ENCODE data around the gene KIR3DL2.
"Not testable (repeated sequence)": the region's sequence is repeated elsewhere in the genome, so short reads cannot be mapped to it uniquely, and the experiment has no call there.

Gene KIR3DL2

DNA sequence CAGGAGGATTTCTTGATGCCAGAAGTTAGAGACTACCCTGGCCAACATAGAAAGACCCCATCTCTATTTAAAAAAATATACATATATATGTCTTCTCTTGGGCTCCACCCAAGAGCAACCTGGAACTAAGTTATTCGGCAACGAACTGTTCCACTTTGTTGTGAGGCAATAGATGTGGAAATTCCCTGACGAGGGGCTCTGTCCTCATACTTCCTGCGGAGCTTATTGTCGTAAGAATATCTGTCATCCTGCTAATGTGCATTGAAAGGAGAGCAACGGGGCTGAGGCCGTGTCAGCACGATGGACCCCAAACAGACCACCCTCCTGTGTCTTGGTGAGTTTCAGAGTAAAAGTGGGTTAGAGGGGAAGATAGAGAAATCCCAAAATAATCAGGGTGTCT, 23.7 kb downstream of the KIR3DL2 start, which contains the start of gene FCAR:
FCAR (plus strand) TSS at position 246 of the 400 bp plus-strand sequence; CDS start at position 301, 55 bp downstream.
- FAIRE-seq, result no peak

DNA sequence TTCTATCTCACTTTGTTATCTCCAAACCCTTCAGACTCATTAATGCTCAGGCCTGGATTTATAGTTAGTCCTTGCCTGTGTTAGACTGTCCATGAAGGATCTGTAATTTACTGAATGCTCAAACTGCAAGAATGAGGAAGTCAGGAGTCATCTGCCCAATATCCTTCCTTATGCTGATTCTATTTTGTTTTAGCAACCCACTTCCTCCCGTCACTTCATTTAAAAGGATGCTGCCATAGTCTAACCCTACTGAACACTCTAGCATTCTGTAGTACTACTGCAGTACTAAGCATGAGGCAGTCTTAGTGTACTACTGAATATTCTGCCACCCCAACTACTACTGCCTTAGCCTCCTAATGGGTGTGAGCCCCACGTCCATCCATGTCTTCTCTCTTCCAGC, 25.3 kb downstream of the KIR3DL2 start:
- no peak for FAIRE-seq

DNA sequence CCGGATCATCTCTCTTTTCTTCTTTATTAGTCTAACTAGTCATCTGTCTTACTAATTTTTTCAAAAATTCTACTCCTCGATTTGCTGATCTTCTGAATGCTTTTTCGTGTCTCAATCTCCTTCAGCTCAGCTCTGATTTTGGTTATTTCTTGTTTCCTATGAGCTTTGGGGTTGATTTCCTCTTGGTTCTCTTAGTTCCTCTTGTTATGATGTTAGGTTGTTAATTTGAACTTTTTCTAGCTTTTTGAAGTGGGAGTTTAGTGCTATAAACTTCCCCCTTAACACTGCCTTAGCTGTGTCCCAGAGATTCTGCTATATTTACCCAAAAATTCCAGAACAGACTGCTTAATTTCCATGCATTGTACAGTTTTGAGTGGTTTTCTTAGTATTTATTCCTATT, 27.2 kb downstream of the KIR3DL2 start:
- no peak for FAIRE-seq

DNA sequence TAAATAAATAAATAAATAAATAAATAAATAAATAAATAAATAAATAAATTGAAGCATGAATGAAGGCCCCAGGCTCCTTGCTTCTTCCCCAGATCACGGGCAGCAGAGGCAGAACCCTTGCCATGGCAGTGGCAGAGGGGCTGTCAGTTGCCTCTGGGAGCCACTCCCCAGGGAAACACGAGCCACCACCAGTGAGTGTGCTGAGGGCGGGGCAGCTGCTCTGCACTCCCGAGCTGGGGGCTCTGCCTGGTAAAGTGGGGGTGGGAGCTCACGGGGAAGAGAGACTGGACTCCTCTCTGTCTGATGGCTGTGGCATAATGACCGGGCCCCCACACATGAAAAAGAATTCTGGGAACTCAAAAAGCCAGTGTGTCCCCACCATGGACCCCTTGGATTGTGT, 31.6 kb downstream of the KIR3DL2 start:
- no peak for FAIRE-seq

DNA sequence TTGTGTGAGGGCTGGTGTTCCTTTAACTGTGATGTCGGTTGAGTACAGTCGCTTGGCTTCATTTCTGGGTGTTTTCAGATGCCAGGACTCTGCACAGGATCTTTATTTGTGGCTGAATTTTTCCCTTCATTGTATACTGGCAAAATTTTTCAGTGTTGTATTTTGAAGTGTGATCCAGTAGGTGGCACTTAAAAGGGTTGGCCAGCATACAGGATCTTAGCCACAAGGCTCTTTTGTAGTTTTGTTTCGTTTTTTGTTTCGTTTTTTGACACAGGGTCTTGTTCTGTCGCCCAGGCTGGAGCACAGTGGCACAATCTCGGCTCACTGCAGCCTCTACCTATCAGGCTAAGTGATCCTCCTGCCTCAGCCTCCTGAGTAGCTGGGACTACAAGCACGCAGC, 32.5 kb downstream of the KIR3DL2 start:
- no peak for FAIRE-seq

DNA sequence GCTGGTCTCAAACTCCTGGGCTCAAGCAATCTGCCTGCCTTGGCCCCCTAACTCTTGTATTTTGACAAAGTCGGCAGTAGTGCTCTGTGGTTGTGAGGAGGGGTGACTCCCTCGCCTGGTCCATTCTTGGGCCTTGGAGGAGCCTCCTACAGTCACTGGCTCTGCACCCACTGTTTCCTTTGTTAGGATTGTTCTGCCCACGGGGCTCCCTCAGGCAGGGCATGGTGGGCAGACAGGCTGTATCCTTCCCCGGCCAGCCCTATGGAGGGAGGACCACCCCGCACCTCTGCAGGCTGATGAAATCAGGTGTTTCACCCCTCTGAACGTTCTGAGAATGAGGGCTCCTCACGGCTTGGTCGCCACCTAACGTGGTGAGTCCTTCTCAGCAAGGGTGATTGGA, 33.0 kb downstream of the KIR3DL2 start:
- no peak for FAIRE-seq

DNA sequence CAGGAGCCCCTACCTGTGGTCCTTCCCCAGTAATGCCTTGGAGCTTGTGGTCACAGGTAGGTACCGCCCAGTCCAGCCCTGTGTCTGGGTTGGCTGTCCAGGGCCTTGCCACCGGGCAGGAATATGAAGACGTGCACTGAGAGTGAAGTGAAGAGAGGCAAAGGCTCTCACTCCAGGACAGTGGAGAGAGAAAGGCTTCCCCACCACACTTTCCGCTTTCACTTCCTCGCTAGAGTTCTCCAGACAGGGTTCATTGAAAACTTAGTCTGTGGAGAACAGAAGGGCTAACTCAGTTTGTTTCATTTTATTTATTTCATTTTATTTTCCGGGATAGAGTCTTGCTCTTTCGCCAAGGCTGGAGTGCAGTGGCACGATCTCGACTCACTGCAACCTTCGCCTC, 38.0 kb downstream of the KIR3DL2 start:
- FAIRE-seq, result no peak

DNA sequence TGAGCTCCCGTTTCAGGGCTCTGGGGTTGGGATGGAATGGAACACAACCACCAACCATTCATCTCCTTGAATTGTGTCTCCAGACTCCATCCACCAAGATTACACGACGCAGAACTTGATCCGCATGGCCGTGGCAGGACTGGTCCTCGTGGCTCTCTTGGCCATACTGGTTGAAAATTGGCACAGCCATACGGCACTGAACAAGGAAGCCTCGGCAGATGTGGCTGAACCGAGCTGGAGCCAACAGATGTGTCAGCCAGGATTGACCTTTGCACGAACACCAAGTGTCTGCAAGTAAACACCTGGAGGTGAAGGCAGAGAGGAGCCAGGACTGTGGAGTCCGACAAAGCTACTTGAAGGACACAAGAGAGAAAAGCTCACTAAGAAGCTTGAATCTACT, 39.3 kb downstream of the KIR3DL2 start:
- no peak for FAIRE-seq

DNA sequence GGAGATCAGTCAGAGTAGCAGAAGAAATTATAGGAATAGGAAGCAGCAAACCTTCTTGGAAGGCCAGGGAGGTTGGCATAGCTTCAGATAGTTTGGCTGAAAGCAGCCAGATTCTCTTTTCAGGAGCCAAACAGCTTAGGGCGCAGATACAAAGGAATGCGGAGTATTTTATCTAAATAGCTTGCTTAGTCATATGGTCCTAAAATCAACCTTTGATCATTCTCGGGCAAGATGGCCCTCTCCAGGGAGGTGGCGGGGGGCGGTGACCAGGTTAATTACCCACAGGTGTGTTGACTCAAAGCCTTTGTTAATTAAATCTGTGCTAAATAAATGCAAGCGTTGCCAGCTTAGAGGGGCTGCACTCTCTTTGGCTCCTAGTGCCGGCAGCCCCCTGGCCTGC, 43.2 kb downstream of the KIR3DL2 start:
- no peak for FAIRE-seq

DNA sequence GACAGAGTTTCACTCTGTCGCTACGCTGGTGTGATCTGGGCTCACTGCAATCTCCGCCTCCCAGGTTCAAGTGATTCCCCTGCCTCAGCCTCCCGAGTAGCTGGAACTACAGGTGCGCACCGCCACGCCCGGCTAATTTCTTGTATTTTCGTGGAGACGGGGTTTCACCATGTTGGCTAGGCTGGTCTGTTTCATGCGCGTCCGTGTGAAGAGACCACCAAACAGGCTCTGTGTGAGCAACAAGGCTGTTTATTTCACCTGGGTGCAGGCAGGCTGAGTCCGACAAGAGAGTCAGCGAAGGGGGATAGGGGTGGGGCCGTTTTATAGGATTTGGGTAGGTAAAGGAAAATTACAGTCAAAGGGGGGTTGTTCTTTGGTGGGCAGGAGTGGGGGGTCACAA, 43.9 kb downstream of the KIR3DL2 start:
- not testable (repeated sequence) for FAIRE-seq

DNA sequence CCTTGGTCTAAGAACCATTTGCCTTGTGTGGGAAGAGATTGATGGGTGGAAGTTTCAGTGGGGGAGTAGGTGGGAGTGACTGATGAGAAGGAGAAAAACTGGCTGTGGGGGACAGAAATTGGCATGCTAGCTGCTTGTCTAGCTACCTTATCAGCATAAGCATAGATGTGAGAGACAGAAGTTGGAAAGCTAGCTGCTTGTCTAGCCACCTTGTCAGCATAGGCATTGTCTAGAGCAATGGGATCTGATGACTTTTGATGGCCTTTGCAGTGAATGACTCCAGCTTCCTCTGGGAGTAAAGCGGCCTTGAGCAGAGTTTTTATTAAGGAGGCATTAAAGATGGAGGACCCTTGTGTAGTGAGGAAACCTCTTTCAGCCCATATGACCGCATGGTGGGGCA, 45.8 kb downstream of the KIR3DL2 start:
- FAIRE-seq, result no peak

DNA sequence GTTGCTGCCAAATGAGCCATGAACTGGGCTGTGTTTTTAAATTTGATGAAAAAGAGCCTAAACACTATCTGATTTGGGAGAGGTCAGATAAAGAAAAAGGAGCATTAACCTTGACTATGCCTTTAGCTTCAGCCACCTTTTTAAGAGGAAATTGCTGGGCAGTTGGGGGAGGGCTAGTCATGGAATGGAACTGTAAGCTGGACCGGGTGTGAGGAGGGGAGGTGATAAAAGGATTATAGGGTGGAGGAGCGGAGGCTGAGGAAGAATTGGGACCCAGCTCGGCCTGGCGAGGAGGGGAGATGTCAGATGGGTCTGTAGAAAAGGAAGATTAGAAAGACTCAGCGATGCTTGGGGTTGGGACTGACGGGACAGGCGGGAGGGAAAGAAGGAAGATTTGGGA, 48.4 kb downstream of the KIR3DL2 start:
- not testable (repeated sequence) for FAIRE-seq

DNA sequence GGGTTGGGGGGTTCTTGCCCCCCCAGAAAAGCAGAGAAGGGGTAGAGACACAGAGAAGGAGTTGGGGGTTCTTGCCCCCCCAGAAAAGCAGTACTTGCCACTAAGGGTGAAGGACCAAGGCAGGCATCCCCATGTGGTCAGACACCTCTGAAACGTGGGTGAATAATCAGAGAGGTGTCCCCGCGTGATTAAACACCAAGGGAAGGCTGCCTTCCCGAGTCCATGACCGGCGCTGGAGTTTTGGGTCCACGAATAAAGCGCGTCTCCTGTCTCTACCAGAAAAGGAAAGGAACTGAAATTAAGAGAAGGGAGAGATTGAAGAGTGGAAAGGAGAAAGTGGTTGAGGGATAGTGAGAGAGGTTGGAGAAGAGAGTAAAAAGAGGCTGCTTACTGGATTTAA, 49.4 kb downstream of the KIR3DL2 start:
- FAIRE-seq, result not testable (repeated sequence)

DNA sequence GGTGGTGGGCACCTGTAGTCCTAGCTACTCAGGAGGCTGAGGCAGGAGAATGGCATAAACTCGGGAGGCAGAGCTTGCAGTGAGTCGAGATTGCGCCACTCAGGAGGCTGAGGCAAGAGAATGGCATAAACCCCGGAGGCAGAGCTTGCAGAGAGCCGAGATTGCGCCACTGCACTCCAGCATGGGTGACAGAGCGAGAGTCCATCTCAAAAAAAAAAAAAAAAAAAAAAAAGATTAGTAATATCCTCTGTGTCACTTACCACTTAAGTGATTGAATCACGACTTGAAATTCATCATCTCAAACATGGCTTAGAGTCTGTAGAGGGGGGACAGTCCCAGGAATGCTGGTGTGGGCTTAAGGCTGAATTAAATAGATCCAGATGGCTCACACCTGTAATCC, 50.9 kb downstream of the KIR3DL2 start:
- not testable (repeated sequence) for FAIRE-seq

DNA sequence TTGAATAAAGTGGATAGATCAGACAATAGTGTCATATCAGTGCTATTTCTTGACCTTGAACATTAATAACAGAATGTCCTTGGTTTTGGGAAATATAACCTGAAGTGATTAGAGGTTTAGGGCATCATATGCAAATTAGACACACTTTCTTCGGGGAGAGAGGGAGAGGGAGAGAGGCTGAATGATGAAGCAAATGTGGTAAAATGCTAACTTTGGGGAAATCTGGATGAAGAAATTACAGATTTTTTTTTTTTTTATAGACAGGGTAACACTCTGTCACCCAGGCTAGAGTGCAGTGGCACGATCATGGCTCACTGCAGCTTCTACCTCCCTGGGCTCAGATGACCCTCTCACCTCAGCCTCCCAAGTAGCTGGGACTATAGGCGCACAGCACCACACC, 51.8 kb downstream of the KIR3DL2 start:
- no peak for FAIRE-seq

DNA sequence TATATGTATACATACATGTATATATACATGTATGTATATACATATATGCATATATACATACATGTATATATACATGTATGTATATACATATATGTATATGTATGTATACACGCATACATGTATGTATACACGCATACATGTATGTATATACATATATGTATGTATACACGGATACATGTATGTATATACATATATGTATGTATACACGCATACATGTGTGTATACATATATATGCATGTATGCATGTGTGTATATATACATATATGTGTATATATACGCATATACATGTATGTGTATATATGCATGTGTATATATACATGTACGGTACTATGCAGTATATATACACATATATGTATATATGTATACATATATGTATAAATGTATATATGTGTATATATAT, 53.1 kb downstream of the KIR3DL2 start:
- no peak for FAIRE-seq

DNA sequence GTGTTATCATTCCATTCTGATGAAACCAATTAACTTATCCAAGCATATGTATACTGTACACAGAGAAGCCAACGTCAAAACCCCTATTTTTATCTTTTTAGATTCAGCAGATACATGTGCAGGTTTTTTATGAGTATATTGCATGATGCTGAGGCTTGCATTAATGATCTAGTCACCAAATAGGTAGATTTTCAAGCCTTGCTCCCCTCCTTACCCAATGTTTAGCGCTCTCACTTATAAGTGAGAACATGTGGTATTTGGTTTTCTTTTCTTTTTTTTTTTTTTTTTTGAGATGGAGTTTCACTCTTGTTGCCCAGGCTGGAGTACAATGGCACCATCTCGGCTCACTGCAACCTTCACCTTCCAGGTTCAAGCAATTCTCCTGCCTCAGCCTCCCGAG, 54.0 kb downstream of the KIR3DL2 start:
- not testable (repeated sequence) for FAIRE-seq

DNA sequence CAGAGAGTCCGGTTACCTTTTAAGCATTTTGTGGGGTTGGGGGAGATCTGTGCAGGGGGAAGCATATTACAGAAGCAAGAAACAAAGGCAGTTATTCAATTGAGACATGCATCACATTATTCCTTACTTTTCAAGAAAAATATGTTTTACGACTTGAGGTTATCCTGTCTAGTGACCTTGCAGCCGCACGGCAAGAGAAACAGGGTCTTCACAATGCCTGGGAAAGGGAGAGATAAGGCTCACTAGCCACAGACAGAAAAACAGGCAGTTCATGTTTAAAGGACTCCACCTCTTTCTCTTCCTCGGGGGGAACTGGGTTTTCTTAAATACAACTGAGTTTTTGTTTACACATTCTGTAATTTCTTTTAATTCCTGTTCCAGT, 55.2 kb downstream of the KIR3DL2 start:
- no peak for FAIRE-seq

DNA sequence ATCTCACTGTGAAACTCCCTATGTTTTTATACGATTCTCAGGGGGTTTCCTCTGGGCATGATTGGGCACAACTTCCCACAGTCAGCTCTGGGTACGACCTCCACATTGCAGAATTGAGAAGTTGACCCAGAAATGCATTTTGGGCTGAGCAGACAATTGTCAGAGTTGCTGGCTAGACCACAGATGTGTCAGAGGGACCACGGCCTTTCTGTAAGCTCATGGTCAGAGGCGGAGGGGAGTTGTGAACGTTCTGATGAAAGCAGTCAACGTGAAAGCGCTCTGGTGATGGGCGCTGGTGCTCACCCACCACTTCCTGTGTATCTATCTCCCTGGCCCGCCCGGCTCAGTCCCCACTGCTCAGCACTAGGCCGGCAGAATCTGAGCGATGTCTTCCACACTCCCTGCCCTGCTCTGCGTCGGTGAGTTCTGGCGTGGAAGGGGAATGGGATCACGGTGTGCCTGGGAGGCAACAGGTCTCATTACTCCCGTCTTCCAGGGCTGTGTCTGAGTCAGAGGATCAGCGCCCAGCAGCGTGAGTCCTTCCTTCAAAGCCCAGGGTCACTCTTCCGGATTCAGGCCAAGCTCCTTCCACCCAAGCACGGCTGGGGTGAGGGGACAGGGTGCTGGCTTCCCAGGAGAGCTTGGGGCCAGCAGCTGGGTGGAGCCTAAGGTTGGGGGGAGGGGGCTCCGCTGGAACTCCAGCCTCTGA, 55.7 kb downstream of the KIR3DL2 start, which contains the start of gene NCR1:
NCR1 (plus strand) TSS at position 346 of the 709 bp plus-strand sequence; CDS start at position 386, 40 bp downstream.
- FAIRE-seq, result no peak

DNA sequence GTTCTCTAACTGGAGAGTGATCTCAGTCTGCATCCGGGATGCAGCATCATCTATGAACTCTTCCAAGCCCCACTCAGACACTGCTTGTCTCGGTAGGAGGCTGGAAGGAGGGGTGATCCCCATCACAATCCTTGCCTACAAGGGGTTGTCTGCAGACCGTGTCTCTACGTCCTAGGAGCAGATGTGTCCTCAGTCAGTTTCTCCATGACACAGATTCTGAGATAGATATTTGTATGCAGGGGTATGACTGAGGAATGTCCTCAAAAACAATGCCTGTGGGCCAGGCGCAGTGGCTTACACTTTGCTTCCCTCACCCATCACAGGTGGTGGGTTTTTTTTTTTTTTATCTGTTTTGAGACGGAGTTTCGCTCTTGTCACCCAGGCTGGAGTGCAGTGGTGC, 56.6 kb downstream of the KIR3DL2 start:
- FAIRE-seq, result no peak

DNA sequence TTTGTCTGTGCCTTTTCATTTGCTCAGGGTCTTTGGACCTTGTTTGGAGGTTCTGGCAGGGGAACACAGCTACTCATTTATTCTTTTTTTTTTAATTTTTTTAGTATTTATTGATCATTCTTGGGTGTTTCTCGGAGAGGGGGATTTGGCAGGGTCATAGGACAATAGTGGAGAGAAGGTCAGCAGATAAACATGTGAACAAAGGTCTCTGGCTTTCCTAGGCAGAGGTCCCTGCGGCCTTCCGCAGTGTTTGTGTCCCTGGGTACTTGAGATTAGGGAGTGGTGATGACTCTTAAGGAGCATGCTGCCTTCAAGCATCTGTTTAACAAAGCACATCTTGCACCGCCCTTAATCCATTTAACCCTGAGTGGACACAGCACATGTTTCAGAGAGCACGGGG, 57.7 kb downstream of the KIR3DL2 start:
- FAIRE-seq, result not testable (repeated sequence)

Measured in endometrium (tissue), 2 donors.